Measurements from ENCODE around the gene TREML1. TPM values are rescaled to one million over a fixed set of nuclear protein-coding genes. Genes with fewer than 3 reads are reported as not detected.

TREML1 gene
- total RNA-seq: not detected

GRCh38 chr6:41153992-41154625 lies at the start of gene TREML1:
Gene TREML1, minus strand, starts transcription at chr6:41154347. Its CDS starts 59 bp downstream, at chr6:41154288.
- Histone ChIP-seq H3K27me3 (peaks cover 0 to 18% (median 0%) of the 10 kb centered on the region in 4 donors), H3K9me3 (no peaks in the 10 kb centered on the region), H3K36me3 (no peaks in the 10 kb centered on the region), H3K27ac (no peak within 1 kb of the TSS), H3K4me1 (peaks cover 0 to 6% (median 0%) of the 10 kb centered on the region in 3 donors), H3K4me3 (no peak within 1 kb of the TSS)
- no peak for DNase-seq
- TF ChIP-seq CTCF (IDR thresholded peaks at IDR 0.05): no peak
- TF ChIP-seq POLR2A (IDR thresholded peaks at IDR 0.05): no peak
- 26 to 40% methylated on average over 2 to 3 of the region's 5 CpGs for WGBS, 2 donors
- intact Hi-C loops (cut with DNase I): no loop called here

- no peaks in the 10 kb centered on the region for H3K36me3 ChIP-seq
- no peak overlapping the region for H3K27ac ChIP-seq
- intact Hi-C loops (cut with DNase I): no loop called here
- 56 to 60% methylated on average over 8 of the region's 8 CpGs for WGBS, 2 donors
- H3K4me3 ChIP-seq: no peak overlapping the region
- TF ChIP-seq CTCF (IDR thresholded peaks at IDR 0.05): no peak
- TF ChIP-seq POLR2A (IDR thresholded peaks at IDR 0.05): no peak
- no peaks in the 10 kb centered on the region for H3K27me3 ChIP-seq
- DNase-seq: no peak
- peaks cover 0 to 16% (median 3%) of the 10 kb centered on the region in 3 donors for H3K4me1 ChIP-seq
- H3K9me3 ChIP-seq: no peaks in the 10 kb centered on the region
Observed at GRCh38 chr6:41201764-41202173, 47.6 kb upstream of the TREML1 start.

- Histone ChIP-seq H3K9me3 (no peaks in the 10 kb centered on the region), H3K27me3 (peaks cover 0 to 5% (median 0%) of the 10 kb centered on the region in 4 donors), H3K4me3 (no peak within 1 kb of the TSS), H3K36me3 (no peaks in the 10 kb centered on the region), H3K27ac (peak within 1 kb of the TSS in 3 of 4 donors; percentile 38 to 67 (median 62)), H3K4me1 (peaks cover 0 to 16% (median 3%) of the 10 kb centered on the region in 3 donors)
- WGBS, 2 donors: 41 to 47% methylated on average over 6 to 8 of the region's 12 CpGs
- no peak for TF ChIP-seq CTCF (IDR thresholded peaks at IDR 0.05)
- TF ChIP-seq POLR2A (IDR thresholded peaks at IDR 0.05): no peak
- intact Hi-C loops (cut with DNase I): no loop called here
- DNase-seq: no peak
Observed at GRCh38 chr6:41200901-41201763, 47.0 kb upstream of the TREML1 start, which contains the start of gene TREML2. Gene TREML2, minus strand, starts transcription at chr6:41201149. Its CDS starts 141 bp downstream, at chr6:41201008.

- H3K27me3 ChIP-seq: peaks cover 0 to 10% (median 0%) of the 10 kb centered on the region in 4 donors
- intact Hi-C loops (cut with DNase I): no loop called here
- no peaks in the 10 kb centered on the region for H3K36me3 ChIP-seq
- peak overlapping the region in 3 of 4 donors; percentile 38 to 67 (median 62) for H3K27ac ChIP-seq
- no peak overlapping the region for H3K4me3 ChIP-seq
- WGBS, 2 donors: 59 to 84% methylated on average over 2 of the region's 2 CpGs
- no peaks in the 10 kb centered on the region for H3K9me3 ChIP-seq
- H3K4me1 ChIP-seq: peaks cover 0 to 16% (median 3%) of the 10 kb centered on the region in 3 donors
- no peak for DNase-seq
- TF ChIP-seq CTCF (IDR thresholded peaks at IDR 0.05): no peak
- peak in 1 of 4 donors; percentile 18 for TF ChIP-seq POLR2A (IDR thresholded peaks at IDR 0.05)
Observed at GRCh38 chr6:41200296-41200900, 46.3 kb upstream of the TREML1 start.

All from esophagus squamous epithelium (tissue), 5 donors.